ENCODE measurements around the gene SSC4D. TPM values are rescaled to one million over a fixed set of nuclear protein-coding genes. Genes with fewer than 3 reads are reported as not detected.
"Not testable (repeated sequence)": the region's sequence is repeated elsewhere in the genome, so short reads cannot be mapped to it uniquely, and the experiment has no call there.

The SSC4D gene
- total RNA-seq, 4 donors from 2014 or later: 0.42 to 0.95 TPM; not detected in 2

DNA sequence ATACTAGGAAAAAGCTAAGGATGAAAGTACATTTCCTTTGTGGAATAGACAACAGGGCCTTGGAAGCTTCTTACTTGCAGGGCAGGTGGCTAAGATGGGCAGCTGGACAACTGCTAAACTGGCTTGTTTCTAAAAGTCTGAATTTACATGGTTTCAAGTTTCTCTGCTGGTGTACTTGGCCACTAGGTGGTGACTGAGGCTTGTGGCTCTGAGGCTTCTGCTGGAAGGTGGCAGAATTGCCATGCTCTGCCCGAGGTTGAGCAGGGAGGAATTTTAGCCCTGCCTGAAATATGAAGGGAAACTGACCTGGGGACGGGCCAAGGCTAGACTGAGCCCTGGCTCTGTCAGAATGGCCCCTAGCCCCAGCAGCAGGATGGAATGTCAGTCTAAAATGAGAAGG is 28.4 kb upstream of the SSC4D start:
- not testable (repeated sequence) for H3K9me3 ChIP-seq, H3K27me3 ChIP-seq, H3K4me3 ChIP-seq, H3K36me3 ChIP-seq, H3K4me1 ChIP-seq, H3K27ac ChIP-seq
- peak in 1 of 2 donors; percentile 85 for DNase-seq (ENCODE audit: low spot score in 2 of 2)
- TF ChIP-seq, protein P1, sequence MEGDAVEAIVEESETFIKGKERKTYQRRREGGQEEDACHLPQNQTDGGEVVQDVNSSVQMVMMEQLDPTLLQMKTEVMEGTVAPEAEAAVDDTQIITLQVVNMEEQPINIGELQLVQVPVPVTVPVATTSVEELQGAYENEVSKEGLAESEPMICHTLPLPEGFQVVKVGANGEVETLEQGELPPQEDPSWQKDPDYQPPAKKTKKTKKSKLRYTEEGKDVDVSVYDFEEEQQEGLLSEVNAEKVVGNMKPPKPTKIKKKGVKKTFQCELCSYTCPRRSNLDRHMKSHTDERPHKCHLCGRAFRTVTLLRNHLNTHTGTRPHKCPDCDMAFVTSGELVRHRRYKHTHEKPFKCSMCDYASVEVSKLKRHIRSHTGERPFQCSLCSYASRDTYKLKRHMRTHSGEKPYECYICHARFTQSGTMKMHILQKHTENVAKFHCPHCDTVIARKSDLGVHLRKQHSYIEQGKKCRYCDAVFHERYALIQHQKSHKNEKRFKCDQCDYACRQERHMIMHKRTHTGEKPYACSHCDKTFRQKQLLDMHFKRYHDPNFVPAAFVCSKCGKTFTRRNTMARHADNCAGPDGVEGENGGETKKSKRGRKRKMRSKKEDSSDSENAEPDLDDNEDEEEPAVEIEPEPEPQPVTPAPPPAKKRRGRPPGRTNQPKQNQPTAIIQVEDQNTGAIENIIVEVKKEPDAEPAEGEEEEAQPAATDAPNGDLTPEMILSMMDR (IDR thresholded peaks at IDR 0.05): peak in 1 of 2 donors; percentile 45
- WGBS: 0% methylated on average over 1 of the region's 2 CpGs

DNA sequence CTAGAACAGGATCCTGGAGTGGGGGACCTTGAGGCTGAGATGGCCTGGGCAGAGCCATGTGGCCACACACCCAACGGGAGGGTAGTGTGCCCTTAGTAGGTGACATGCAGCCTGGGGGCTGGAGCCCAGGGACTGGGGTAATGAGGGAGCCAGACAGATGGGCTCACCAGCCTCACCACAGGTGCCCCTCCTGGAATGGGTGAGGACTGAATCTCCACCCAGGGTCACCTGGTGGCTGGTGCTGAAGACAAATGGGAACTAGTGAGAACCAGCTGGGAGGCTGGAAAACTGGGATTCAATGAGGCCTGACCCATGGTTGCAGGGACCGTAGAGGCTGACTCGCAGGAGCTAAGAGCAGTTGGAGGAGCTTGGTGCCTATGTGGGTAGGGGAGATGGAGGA is 21.3 kb upstream of the SSC4D start:
- peak; percentile 52 to 53 for DNase-seq (ENCODE audit: low spot score in 2 of 2)
- 94% methylated on average over 3 of the region's 3 CpGs for WGBS

DNA sequence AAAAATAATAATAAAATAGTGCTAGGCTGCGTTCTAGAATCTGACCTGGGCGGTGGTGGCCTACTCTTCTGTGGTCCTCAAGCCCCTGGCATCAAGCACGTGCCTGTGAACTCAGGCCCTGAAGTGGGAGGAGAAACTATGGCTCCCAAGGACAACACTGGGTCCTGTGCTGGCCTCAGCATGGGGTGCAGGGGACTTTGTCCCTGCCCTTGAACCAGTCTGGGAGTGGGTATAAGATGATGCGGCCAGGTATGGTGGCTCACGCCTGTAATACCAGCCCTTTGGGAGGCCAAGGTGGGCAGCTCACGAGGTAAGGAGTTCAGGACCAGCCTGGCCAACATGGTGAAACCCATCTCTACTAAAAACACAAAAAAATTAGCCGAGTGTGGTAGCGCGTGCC is 20.7 kb upstream of the SSC4D start:
- no peak overlapping the region for H3K27ac ChIP-seq
- H3K36me3 ChIP-seq: no peaks in the 10 kb centered on the region
- H3K4me1 ChIP-seq: no peaks in the 10 kb centered on the region
- H3K9me3 ChIP-seq: no peaks in the 10 kb centered on the region
- DNase-seq (ENCODE audit: low spot score in 2 of 2): peak; percentile 28 to 55
- no peak for TF ChIP-seq POLR2AphosphoS5 (IDR thresholded peaks at IDR 0.05)
- no peak for TF ChIP-seq EP300 (IDR thresholded peaks at IDR 0.05)
- no peak for TF ChIP-seq POLR2A (IDR thresholded peaks at IDR 0.05)
- TF ChIP-seq, protein P1 (IDR thresholded peaks at IDR 0.05): no peak
- no peaks in the 10 kb centered on the region for H3K27me3 ChIP-seq
- WGBS: 95% methylated on average over 9 of the region's 9 CpGs
- H3K4me3 ChIP-seq: no peak overlapping the region

More for the DNA sequence above, 21.3 kb upstream of the SSC4D start:
- Histone ChIP-seq H3K27ac (no peak overlapping the region), H3K4me3 (no peak overlapping the region), H3K36me3 (no peaks in the 10 kb centered on the region), H3K9me3 (no peaks in the 10 kb centered on the region), H3K27me3 (no peaks in the 10 kb centered on the region), H3K4me1 (no peaks in the 10 kb centered on the region)
- TF ChIP-seq POLR2A (IDR thresholded peaks at IDR 0.05) (no peak), EP300 (IDR thresholded peaks at IDR 0.05) (no peak), POLR2AphosphoS5 (IDR thresholded peaks at IDR 0.05) (no peak)
- TF ChIP-seq, protein P1 (IDR thresholded peaks at IDR 0.05): no peak

DNA sequence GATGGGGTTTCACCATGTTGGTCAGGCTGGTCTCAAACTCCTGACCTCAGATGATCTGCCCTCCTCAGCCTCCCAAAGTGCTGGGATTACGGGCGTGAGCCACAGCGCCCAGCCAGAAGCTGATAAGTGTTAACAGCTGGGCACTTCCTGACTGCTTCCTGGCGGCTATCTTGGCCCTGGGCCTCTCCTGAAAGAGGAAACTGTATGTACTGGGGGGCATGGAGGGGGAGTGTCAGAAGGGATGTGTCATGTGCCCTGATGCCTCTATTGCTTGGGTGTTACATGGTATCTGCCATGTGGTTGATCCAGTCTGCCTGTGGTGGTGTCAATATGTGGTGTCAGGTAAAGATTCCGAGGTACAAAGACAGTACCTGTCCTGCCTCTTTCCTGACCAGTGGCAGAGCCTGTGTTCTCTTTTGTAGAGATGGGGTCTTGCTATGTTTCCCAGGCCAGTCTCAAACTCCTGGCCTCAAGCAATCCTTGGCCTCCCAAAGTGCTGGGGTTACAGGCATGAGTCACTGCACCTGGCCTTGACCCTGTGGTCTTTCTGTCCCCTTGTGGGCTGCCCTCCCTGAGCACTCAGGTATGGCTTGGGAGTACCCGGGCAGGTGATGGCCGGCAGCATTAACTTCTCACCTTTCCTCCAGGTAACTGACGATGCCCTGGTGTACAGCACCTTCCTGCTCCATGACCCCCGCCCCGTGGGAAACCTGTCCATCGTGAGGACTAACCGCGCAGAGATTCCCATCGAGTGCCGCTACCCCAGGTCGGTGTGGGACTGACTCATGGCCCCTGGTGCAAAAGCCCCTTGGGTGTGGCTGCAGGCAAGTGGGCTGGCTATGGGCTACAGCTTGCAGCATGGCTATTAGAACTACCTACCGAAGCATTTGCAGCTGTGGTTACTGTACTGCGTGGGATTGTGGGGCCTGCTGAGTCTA is 19.6 kb upstream of the SSC4D start:
- no peaks in the 10 kb centered on the region for H3K27me3 ChIP-seq
- DNase-seq (ENCODE audit: low spot score in 2 of 2): peak; percentile 55 to 73
- no peaks in the 10 kb centered on the region for H3K9me3 ChIP-seq
- no peak overlapping the region for H3K27ac ChIP-seq
- TF ChIP-seq POLR2AphosphoS5 (IDR thresholded peaks at IDR 0.05) (no peak), POLR2A (IDR thresholded peaks at IDR 0.05) (no peak), EP300 (IDR thresholded peaks at IDR 0.05) (no peak)
- TF ChIP-seq, protein P1 (IDR thresholded peaks at IDR 0.05): no peak
- no peaks in the 10 kb centered on the region for H3K36me3 ChIP-seq
- WGBS: 81% methylated on average over 11 of the region's 18 CpGs
- H3K4me1 ChIP-seq: no peaks in the 10 kb centered on the region
- no peak overlapping the region for H3K4me3 ChIP-seq

DNA sequence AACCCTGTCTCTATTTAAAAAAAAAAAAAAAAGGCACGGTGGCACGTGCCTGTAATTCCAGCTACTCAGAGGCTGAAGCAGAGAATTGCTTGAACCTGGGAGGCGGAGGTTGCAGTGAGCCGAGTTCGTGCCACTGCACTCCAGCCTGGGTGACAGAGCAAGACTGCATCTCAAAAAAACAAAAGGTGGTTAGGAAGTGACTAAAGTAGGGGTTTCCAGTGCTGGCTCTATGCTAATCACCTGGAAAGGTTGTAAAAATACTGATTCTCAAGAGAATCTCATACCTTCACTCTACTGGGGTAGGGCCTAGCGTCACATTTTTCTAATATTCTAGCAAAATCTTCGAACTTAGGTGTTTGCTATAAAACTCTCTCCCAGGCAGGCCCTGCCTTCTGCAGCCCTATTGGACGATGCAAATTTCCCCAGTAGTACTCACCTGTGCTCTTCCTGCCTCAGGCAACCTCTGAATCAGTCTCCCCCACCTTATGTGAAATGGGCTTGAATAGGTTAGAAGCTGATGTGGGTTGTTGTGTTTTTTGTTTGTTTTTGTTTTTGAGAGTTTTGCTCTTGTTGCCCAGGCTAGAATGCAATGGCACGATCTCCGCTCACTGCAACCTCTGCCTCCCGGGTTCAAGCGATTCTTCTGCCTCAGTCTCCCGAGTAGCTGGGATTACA is 18.8 kb upstream of the SSC4D start:
- TF ChIP-seq EP300 (IDR thresholded peaks at IDR 0.05): no peak
- TF ChIP-seq, protein P1 (IDR thresholded peaks at IDR 0.05): no peak
- no peak for TF ChIP-seq POLR2AphosphoS5 (IDR thresholded peaks at IDR 0.05)
- no peak for TF ChIP-seq POLR2A (IDR thresholded peaks at IDR 0.05)

More for the DNA sequence above, 18.8 kb upstream of the SSC4D start:
- 88% methylated on average over 13 of the region's 13 CpGs for WGBS
- H3K9me3 ChIP-seq: no peaks in the 10 kb centered on the region
- peak in 1 of 2 donors; percentile 18 for DNase-seq (ENCODE audit: low spot score in 2 of 2)
- H3K4me1 ChIP-seq: peaks cover under 1% of the 10 kb centered on the region
- H3K27me3 ChIP-seq: no peaks in the 10 kb centered on the region
- no peaks in the 10 kb centered on the region for H3K36me3 ChIP-seq
- no peak overlapping the region for H3K4me3 ChIP-seq
- no peak overlapping the region for H3K27ac ChIP-seq

Data from suprapubic skin (tissue), 4 donors.